ENCODE data around the gene MRPS18C.

DNA sequence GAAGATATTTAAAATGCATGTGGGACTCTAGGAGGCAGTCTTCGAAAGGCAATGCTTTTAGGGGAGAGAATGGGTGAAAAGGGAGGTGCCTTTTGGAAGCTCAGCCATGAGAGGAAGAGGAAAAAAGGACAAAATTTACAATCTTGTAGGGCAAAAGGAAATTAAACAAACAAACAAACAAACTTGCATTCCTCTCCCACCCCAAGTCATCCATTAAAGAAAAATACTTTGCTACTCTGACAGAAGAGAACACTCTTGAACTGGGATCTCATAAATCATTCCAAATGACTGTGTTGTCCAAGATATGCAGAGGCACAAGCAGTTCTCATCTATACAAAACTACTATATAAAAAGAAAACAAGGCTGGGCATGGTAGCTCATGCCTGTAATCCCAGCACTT is 47.0 kb upstream of the MRPS18C start:
- no peak for TF ChIP-seq EZH2 (optimal IDR thresholded peaks at IDR 0.05; ENCODE audit: low read depth, low read length)
- no peak for TF ChIP-seq CTCF (IDR thresholded peaks at IDR 0.05; ENCODE audit: low read length)

Data from MM.1S (cell line).